ENCODE measurements around the gene KLK14.

GRCh38 chr19:51090471-51090870, 7.8 kb upstream of the KLK14 start:
- no peak for TF ChIP-seq SIX5 (IDR thresholded peaks at IDR 0.05; ENCODE audit: low read depth, low read length)
- TF ChIP-seq CTCF (IDR thresholded peaks at IDR 0.05; ENCODE audit: control extremely low read depth in 1 of 3, insufficient read depth in 1 of 3, low read depth in 1 of 3, low read length in 3 of 3) = no peak
- TF ChIP-seq GTF2F1 (IDR thresholded peaks at IDR 0.05; ENCODE audit: borderline replicate concordance, low read depth, low read length) = no peak
- TF ChIP-seq ZNF274 (IDR thresholded peaks at IDR 0.05; ENCODE audit: borderline replicate concordance, extremely low read depth, low read length) = no peak
- no peak for TF ChIP-seq EZH2 (IDR thresholded peaks at IDR 0.05; ENCODE audit: low read depth, low read length, severe bottlenecking)
- TF ChIP-seq TEAD4 (IDR thresholded peaks at IDR 0.05; ENCODE audit: low read depth, low read length) = no peak
- TF ChIP-seq GABPA (IDR thresholded peaks at IDR 0.05; ENCODE audit: borderline replicate concordance, insufficient read depth, low read length) = no peak
- no peak for TF ChIP-seq CHD7 (IDR thresholded peaks at IDR 0.05; ENCODE audit: insufficient replicate concordance, low read length)
- no peak for TF ChIP-seq YY1 (IDR thresholded peaks at IDR 0.05; ENCODE audit: low read depth, low read length)
- no peak for TF ChIP-seq SP1 (IDR thresholded peaks at IDR 0.05; ENCODE audit: low read depth, low read length)
- no peak for TF ChIP-seq RAD21 (IDR thresholded peaks at IDR 0.05 in 1 of 2, conservative IDR thresholded peaks at IDR 0.05 in 1 of 2; ENCODE audit: low read depth in 2 of 2, low read length in 2 of 2)
- no peak for TF ChIP-seq JUN (IDR thresholded peaks at IDR 0.05; ENCODE audit: low read depth, low read length)
- TF ChIP-seq CREB1 (IDR thresholded peaks at IDR 0.05) = no peak
- TF ChIP-seq, protein P1, sequence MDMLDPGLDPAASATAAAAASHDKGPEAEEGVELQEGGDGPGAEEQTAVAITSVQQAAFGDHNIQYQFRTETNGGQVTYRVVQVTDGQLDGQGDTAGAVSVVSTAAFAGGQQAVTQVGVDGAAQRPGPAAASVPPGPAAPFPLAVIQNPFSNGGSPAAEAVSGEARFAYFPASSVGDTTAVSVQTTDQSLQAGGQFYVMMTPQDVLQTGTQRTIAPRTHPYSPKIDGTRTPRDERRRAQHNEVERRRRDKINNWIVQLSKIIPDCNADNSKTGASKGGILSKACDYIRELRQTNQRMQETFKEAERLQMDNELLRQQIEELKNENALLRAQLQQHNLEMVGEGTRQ (IDR thresholded peaks at IDR 0.05; ENCODE audit: low read length) = no peak
